ENCODE results near the gene ITPR3. TPM values are rescaled to one million over a fixed set of nuclear protein-coding genes. Genes with fewer than 3 reads are reported as not detected.
A peak's percentile ranks its signal among the peaks of the same experiment; 100 is the strongest.

ITPR3 gene
- 10 to 100 TPM; 42.6 to 42.9 TPM for total RNA-seq

- CTCF ChIA-PET: interaction anchor here (0.6 to 4.5 kb wide), 13 partner anchors 11 to 192 kb away, joined by 3 to 22 read pairs (median 3); partner anchors contain the start of gene BAK1
- H3K4me3 Mint-ChIP-seq: peak within 1 kb of the TSS; percentile 94
- DNase-seq (peak; percentile 86), ATAC-seq (peak; percentile 85)
- H3K36me3 Mint-ChIP-seq (ENCODE audit: low read depth): peaks cover 23% of the 10 kb centered on the region
- peaks cover 46% of the 10 kb centered on the region for H3K4me1 Mint-ChIP-seq
- H3K27ac Mint-ChIP-seq: peak within 1 kb of the TSS; percentile 91
- no peaks in the 10 kb centered on the region for H3K27me3 Mint-ChIP-seq
- H3K9me3 Mint-ChIP-seq (ENCODE audit: low read depth): no peaks in the 10 kb centered on the region
- intact Hi-C loops (cut with DNase I, micrococcal nuclease): loop anchor here (1.0 to 5.0 kb wide), 9 partner anchors 9 to 616 kb away; partner anchors contain the start of genes HMGA1 (in 1 of the 2), KIFC1 (in 1 of the 2), LEMD2 (in 1 of the 2) and RPS18 (in 1 of the 2)
- POLR2A ChIA-PET: interaction anchor here (0.7 to 0.9 kb wide), 3 partner anchors 11 to 42 kb away, joined by 3 to 5 read pairs (median 4); no protein-coding TSS in a partner anchor
Observed at GRCh38 chr6:33620856-33621710, at the start of gene ITPR3. ITPR3 (plus strand) TSS chr6:33621322; CDS start chr6:33621603, 281 bp downstream.

DNA sequence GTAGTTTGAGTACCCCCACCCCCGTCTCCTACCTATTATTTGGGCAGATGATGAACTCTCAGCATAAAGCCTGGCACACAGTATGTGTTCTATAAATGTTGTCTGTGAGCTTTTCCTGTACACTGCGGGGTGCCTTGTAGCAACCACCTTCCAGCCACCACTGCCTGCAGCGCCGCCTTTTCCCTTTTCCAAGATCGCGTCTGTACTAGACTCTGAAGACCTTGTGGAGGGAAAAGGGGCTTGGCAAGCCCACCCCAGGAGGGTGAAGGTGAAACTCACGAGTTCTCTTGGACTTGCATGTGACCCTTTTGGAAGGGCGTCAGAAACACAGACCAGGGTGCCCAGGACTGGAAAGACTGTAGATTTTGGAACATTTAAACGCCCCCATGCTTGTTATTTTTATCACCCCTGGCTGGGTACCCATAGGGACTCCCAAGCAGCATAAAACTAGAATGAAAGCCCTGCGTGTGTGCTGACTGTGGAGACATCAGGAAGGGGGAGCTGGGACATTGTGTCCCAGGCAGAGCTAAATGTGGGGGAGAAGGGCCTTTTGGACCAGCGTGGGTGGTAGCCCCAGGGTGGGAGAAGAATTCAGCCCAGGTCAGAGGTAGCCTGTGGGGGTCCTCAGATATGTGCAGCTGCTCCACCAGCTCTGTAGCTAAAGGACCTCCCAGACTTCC, 49.3 kb upstream of the ITPR3 start:
- Mint-ChIP-seq H3K4me3 (peak overlapping the region; percentile 81), H3K4me1 (peaks cover 45% of the 10 kb centered on the region), H3K36me3 (ENCODE audit: low read depth) (peaks cover 53% of the 10 kb centered on the region), H3K9me3 (ENCODE audit: low read depth) (no peaks in the 10 kb centered on the region), H3K27ac (peak overlapping the region; percentile 100), H3K27me3 (no peaks in the 10 kb centered on the region)
- DNase-seq (no peak), ATAC-seq (no peak)
- intact Hi-C loops (cut with DNase I, micrococcal nuclease): loop anchor here (1.0 to 10.0 kb wide), 23 partner anchors 9 to 1123 kb away; partner anchors contain the start of genes CUTA (in 2 of the 2), ITPR3 (in 2 of the 2), KIFC1 (in 2 of the 2) and TAPBP (in 2 of the 2)
- POLR2A ChIA-PET: interaction anchor here (0.7 to 2.3 kb wide), 2 partner anchors 8 to 122 kb away, joined by 3 to 13 read pairs; partner anchors contain the start of gene BAK1
- CTCF ChIA-PET: interaction anchor here (0.5 to 1.0 kb wide), 2 partner anchors 8 to 23 kb away, joined by 3 to 4 read pairs; partner anchors contain the start of gene BAK1

- Mint-ChIP-seq H3K4me3 (no peak overlapping the region), H3K27ac (peak overlapping the region; percentile 73), H3K4me1 (peaks cover 44% of the 10 kb centered on the region), H3K9me3 (ENCODE audit: low read depth) (no peaks in the 10 kb centered on the region), H3K27me3 (no peaks in the 10 kb centered on the region), H3K36me3 (ENCODE audit: low read depth) (peaks cover 58% of the 10 kb centered on the region)
- ATAC-seq (no peak), DNase-seq (no peak)
- ChIA-PET CTCF (interaction anchor here (1.4 kb wide), 1 partner anchor 10 kb away, joined by 4 read pairs; no protein-coding TSS in a partner anchor), POLR2A (interaction anchor here (0.8 kb wide), 1 partner anchor 125 kb away, joined by 3 read pairs; no protein-coding TSS in a partner anchor)
- intact Hi-C loops (cut with DNase I, micrococcal nuclease): loop anchor here (10.0 kb wide), 2 partner anchors 260 to 1120 kb away; partner anchors contain the start of genes ILRUN (in 1 of the 2), TAPBP (in 1 of the 2) and ZBTB22 (in 1 of the 2)
Observed at GRCh38 chr6:33575211-33575610, 45.9 kb upstream of the ITPR3 start.

DNA sequence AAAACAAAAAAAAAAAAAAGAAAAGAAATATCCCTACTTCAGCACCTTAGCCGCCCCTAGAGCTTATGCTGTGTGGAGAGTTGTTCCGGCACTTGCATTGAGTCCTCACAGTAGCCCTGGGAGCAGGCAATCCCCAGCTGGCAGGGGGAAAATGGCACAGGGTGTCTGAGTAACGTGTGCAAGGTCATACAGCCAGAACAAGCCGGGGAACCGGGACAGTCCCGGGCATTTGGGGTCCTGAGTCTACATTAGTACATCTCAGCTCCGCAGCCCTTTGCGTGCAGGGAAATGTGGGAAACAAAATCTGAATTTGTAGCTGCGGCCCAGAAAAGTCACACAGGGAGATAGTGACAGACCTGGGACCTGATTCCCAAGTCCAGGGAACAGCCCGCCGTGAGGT, 44.5 kb upstream of the ITPR3 start:
- intact Hi-C loops (cut with DNase I, micrococcal nuclease): loop anchor here (10.0 kb wide), 2 partner anchors 262 to 1118 kb away; partner anchors contain the start of genes ILRUN (in 1 of the 2), TAPBP (in 1 of the 2) and ZBTB22 (in 1 of the 2)
- Mint-ChIP-seq H3K36me3 (ENCODE audit: low read depth) (peaks cover 53% of the 10 kb centered on the region), H3K27me3 (no peaks in the 10 kb centered on the region), H3K4me1 (peaks cover 35% of the 10 kb centered on the region), H3K4me3 (peak overlapping the region; percentile 95), H3K27ac (peak overlapping the region; percentile 69), H3K9me3 (ENCODE audit: low read depth) (no peaks in the 10 kb centered on the region)
- ATAC-seq: no peak
- DNase-seq: no peak
- CTCF ChIA-PET: interaction anchor here (1.0 to 1.1 kb wide), 3 partner anchors 8 to 137 kb away, joined by 3 read pairs; no protein-coding TSS in a partner anchor
- POLR2A ChIA-PET: no interaction called here

GRCh38 chr6:33577106-33577535, 44.0 kb upstream of the ITPR3 start:
- Mint-ChIP-seq H3K9me3 (ENCODE audit: low read depth) (no peaks in the 10 kb centered on the region), H3K36me3 (ENCODE audit: low read depth) (peaks cover 49% of the 10 kb centered on the region), H3K27ac (peak overlapping the region; percentile 83), H3K4me3 (peak overlapping the region; percentile 95), H3K27me3 (no peaks in the 10 kb centered on the region), H3K4me1 (peaks cover 30% of the 10 kb centered on the region)
- DNase-seq: peak; percentile 59
- intact Hi-C loops (cut with DNase I, micrococcal nuclease): loop anchor here (10.0 kb wide), 2 partner anchors 262 to 1118 kb away; partner anchors contain the start of genes ILRUN (in 1 of the 2), TAPBP (in 1 of the 2) and ZBTB22 (in 1 of the 2)
- ChIA-PET POLR2A (no interaction called here), CTCF (interaction anchor here (1.0 to 1.1 kb wide), 2 partner anchors 8 to 65 kb away, joined by 3 read pairs; no protein-coding TSS in a partner anchor)
- ATAC-seq: no peak

GRCh38 chr6:33577718-33578117, 43.4 kb upstream of the ITPR3 start:
- no peak for DNase-seq
- Mint-ChIP-seq H3K27ac (peak overlapping the region; percentile 98), H3K36me3 (ENCODE audit: low read depth) (peaks cover 45% of the 10 kb centered on the region), H3K4me3 (peak overlapping the region; percentile 95), H3K9me3 (ENCODE audit: low read depth) (no peaks in the 10 kb centered on the region), H3K27me3 (no peaks in the 10 kb centered on the region), H3K4me1 (peaks cover 26% of the 10 kb centered on the region)
- ChIA-PET CTCF (no interaction called here), POLR2A (no interaction called here)
- intact Hi-C loops (cut with DNase I, micrococcal nuclease): loop anchor here (2.0 to 10.0 kb wide), 5 partner anchors 45 to 1117 kb away; partner anchors contain the start of genes ILRUN (in 1 of the 2), KIFC1 (in 1 of the 2), TAPBP (in 1 of the 2) and ZBTB22 (in 1 of the 2)
- ATAC-seq: no peak

- ChIA-PET POLR2A (no interaction called here), CTCF (interaction anchor here (1.0 to 2.2 kb wide), 3 partner anchors 10 to 133 kb away, joined by 3 to 11 read pairs (median 4); partner anchors contain the start of gene UQCC2)
- DNase-seq: no peak
- Mint-ChIP-seq H3K4me3 (peak overlapping the region; percentile 95), H3K27ac (peak overlapping the region; percentile 98), H3K27me3 (no peaks in the 10 kb centered on the region), H3K9me3 (ENCODE audit: low read depth) (no peaks in the 10 kb centered on the region), H3K4me1 (peaks cover 26% of the 10 kb centered on the region), H3K36me3 (ENCODE audit: low read depth) (peaks cover 45% of the 10 kb centered on the region)
- ATAC-seq: no peak
- intact Hi-C loops (cut with DNase I, micrococcal nuclease): loop anchor here (2.0 to 10.0 kb wide), 5 partner anchors 45 to 1117 kb away; partner anchors contain the start of genes ILRUN (in 1 of the 2), KIFC1 (in 1 of the 2), TAPBP (in 1 of the 2) and ZBTB22 (in 1 of the 2)
Observed at GRCh38 chr6:33578164-33578563, 43.0 kb upstream of the ITPR3 start.

DNA sequence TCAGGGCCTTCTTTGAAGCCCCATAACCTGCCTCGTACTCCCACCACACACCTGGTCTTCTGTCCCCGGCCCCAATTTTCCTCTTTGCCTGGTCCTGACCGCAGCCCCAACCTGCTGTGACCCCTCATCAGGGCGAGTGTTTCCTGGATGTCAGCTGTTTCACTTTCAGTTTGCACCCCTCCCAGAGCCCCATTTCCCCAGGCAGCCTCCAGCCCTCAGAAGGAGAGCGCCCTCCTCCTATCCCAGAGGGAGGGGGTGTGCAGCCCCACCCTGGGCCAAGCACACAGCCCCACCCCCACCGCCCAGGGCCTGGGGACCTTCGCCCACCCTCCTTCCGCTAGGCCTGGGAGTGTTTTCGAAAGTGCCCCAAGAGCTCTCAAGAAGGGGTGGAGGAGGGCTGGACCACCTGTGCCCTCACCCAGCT, 42.5 kb upstream of the ITPR3 start:
- peaks cover 44% of the 10 kb centered on the region for H3K36me3 Mint-ChIP-seq (ENCODE audit: low read depth)
- peak overlapping the region; percentile 95 for H3K4me3 Mint-ChIP-seq
- intact Hi-C loops (cut with DNase I, micrococcal nuclease): loop anchor here (2.0 to 10.0 kb wide), 5 partner anchors 46 to 1116 kb away; partner anchors contain the start of genes ILRUN (in 1 of the 2), KIFC1 (in 1 of the 2), TAPBP (in 1 of the 2) and ZBTB22 (in 1 of the 2)
- no peaks in the 10 kb centered on the region for H3K9me3 Mint-ChIP-seq (ENCODE audit: low read depth)
- CTCF ChIA-PET: interaction anchor here (0.8 to 2.2 kb wide), 5 partner anchors 11 to 133 kb away, joined by 3 to 11 read pairs (median 4); partner anchors contain the start of gene UQCC2
- peak overlapping the region; percentile 98 for H3K27ac Mint-ChIP-seq
- no peaks in the 10 kb centered on the region for H3K27me3 Mint-ChIP-seq
- H3K4me1 Mint-ChIP-seq: peaks cover 26% of the 10 kb centered on the region
- DNase-seq (peak; percentile 67), ATAC-seq (peak; percentile 23)
- POLR2A ChIA-PET: interaction anchor here (1.2 kb wide), 1 partner anchor 302 kb away, joined by 4 read pairs; the partner anchor contains the start of gene B3GALT4

GRCh38 chr6:33579828-33580714, 41.1 kb upstream of the ITPR3 start, which contains the start of gene BAK1:
BAK1 (minus strand) TSS chr6:33580276; CDS start chr6:33577604, 2,672 bp downstream.
- peak; percentile 92 for DNase-seq
- Mint-ChIP-seq H3K4me1 (peaks cover 31% of the 10 kb centered on the region), H3K36me3 (ENCODE audit: low read depth) (peaks cover 32% of the 10 kb centered on the region), H3K27ac (peak within 1 kb of the TSS; percentile 98), H3K27me3 (no peaks in the 10 kb centered on the region), H3K9me3 (ENCODE audit: low read depth) (no peaks in the 10 kb centered on the region), H3K4me3 (peak within 1 kb of the TSS; percentile 95)
- intact Hi-C loops (cut with DNase I, micrococcal nuclease): loop anchor here (1.0 to 10.0 kb wide), 8 partner anchors 9 to 1115 kb away; partner anchors contain the start of genes ZBTB9 (in 2 of the 2), ILRUN (in 1 of the 2), KIFC1 (in 1 of the 2) and LEMD2 (in 1 of the 2)
- ATAC-seq: peak; percentile 95
- ChIA-PET POLR2A (interaction anchor here (0.6 to 1.3 kb wide), 4 partner anchors 9 to 303 kb away, joined by 3 to 13 read pairs (median 6); partner anchors contain the start of gene B3GALT4), CTCF (interaction anchor here (0.6 to 2.2 kb wide), 13 partner anchors 8 to 238 kb away, joined by 3 to 11 read pairs (median 4); partner anchors contain the start of genes ITPR3 and UQCC2)

All from activated CD4-positive, alpha-beta T cell treated with anti-CD3 and anti-CD28 coated beads for 36 hours (primary cell).